Subcutaneous adipose tissue (tissue), 4 donors: ENCODE results near the gene OPHN1. TPM values are rescaled to one million over a fixed set of nuclear protein-coding genes. Genes with fewer than 3 reads are reported as not detected.

Source experiments
- total RNA-seq, 4 donors: library from RNA; depleted of rRNA; stranded (reverse); fragments of >200 nt; gene quantifications; one replicate each; pipeline ENCODE4 v1.1.0, GENCODE V29; 2016
- TF ChIP-seq, protein P1 (sequence below): fragments of 450-650 bp; IDR thresholded peaks from one replicate; pipeline ENCODE4 v1.5.1; 2016; ENCODE audit warnings: low read depth, mild to moderate bottlenecking, control low read depth, antibody characterized with exemption, moderate library complexity

OPHN1 gene
- total RNA-seq, 4 donors from 2014 or later = 11.4 to 29.4 (median 17.8) TPM

GRCh38 chrX:68286980-68287379 lies 146.3 kb downstream of the OPHN1 start:
- TF ChIP-seq, protein P1, sequence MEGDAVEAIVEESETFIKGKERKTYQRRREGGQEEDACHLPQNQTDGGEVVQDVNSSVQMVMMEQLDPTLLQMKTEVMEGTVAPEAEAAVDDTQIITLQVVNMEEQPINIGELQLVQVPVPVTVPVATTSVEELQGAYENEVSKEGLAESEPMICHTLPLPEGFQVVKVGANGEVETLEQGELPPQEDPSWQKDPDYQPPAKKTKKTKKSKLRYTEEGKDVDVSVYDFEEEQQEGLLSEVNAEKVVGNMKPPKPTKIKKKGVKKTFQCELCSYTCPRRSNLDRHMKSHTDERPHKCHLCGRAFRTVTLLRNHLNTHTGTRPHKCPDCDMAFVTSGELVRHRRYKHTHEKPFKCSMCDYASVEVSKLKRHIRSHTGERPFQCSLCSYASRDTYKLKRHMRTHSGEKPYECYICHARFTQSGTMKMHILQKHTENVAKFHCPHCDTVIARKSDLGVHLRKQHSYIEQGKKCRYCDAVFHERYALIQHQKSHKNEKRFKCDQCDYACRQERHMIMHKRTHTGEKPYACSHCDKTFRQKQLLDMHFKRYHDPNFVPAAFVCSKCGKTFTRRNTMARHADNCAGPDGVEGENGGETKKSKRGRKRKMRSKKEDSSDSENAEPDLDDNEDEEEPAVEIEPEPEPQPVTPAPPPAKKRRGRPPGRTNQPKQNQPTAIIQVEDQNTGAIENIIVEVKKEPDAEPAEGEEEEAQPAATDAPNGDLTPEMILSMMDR = no peak

DNA sequence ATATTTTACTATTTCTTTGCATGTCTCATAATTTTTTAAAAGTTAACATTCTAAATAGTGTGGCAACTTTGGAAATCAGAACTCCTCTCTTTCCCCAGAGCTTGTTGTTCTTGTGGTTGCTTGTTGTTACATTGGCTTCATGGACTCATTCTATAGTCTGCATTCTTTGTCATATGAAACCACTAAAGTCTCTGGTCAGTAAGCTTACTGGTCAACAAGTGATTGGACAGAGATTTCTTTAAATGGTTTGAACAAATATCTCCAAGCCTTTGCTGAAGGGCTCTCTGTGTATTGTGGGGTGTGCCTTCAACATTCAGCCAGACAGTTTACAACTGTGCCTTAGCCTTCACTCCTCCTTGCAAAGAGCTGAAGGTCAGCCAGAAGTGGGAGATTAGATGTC lies 147.2 kb downstream of the OPHN1 start:
- TF ChIP-seq, protein P1 = no peak

GRCh38 chrX:68284281-68284904 lies 148.9 kb downstream of the OPHN1 start:
- TF ChIP-seq, protein P1 = no peak

DNA sequence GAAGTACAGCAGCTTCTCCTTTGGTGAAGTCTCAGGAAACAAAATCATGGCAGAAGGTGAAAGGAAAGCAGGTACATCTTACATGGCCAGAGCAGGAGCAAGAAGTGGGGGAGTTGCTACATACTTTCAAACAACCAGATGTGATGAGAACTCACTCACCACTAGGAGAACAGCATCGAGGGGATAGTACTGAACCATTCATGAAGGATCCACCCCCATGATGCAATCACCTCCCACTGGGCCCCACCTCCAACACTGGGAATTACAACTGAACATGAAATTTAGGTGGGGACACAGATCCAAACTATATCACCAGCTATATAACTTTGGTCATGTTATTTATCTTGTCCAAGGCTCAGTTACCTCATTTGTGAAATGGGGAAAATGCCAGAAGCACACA lies 159.4 kb downstream of the OPHN1 start:
- TF ChIP-seq, protein P1 = no peak

GRCh38 chrX:68261060-68261672 lies 172.1 kb downstream of the OPHN1 start:
- TF ChIP-seq, protein P1 = no peak

DNA sequence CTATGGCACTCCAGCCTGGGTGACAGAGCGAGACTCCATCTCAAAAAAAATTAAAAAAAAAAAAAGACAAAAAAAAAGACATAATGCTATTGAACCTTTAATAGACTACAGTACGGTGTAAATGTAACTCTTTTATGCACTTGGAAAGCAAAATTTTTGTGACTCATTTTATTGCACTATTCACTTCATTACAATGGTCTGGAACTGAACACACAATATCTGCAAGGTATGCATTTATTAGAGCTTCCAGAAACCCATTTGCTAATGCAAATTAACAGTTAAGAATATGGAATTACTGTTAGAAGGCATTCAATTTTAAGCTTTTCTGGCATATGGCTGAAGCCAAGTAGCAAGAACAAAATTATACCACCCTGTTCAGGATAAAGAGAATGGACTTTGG lies 176.3 kb downstream of the OPHN1 start:
- TF ChIP-seq, protein P1 = no peak

GRCh38 chrX:68254738-68255645 lies 178.3 kb downstream of the OPHN1 start:
- TF ChIP-seq, protein P1 = no peak
